DLD1 (cell line): ENCODE data around the gene RPP25.

Experiments
- in situ Hi-C: cut with HindIII; loops from 2 replicates; pipeline ENCODE4 v1.10.0; 2017; ENCODE audit warnings: low sequenced_read_pairs

The RPP25 gene, protein sequence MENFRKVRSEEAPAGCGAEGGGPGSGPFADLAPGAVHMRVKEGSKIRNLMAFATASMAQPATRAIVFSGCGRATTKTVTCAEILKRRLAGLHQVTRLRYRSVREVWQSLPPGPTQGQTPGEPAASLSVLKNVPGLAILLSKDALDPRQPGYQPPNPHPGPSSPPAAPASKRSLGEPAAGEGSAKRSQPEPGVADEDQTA

DNA sequence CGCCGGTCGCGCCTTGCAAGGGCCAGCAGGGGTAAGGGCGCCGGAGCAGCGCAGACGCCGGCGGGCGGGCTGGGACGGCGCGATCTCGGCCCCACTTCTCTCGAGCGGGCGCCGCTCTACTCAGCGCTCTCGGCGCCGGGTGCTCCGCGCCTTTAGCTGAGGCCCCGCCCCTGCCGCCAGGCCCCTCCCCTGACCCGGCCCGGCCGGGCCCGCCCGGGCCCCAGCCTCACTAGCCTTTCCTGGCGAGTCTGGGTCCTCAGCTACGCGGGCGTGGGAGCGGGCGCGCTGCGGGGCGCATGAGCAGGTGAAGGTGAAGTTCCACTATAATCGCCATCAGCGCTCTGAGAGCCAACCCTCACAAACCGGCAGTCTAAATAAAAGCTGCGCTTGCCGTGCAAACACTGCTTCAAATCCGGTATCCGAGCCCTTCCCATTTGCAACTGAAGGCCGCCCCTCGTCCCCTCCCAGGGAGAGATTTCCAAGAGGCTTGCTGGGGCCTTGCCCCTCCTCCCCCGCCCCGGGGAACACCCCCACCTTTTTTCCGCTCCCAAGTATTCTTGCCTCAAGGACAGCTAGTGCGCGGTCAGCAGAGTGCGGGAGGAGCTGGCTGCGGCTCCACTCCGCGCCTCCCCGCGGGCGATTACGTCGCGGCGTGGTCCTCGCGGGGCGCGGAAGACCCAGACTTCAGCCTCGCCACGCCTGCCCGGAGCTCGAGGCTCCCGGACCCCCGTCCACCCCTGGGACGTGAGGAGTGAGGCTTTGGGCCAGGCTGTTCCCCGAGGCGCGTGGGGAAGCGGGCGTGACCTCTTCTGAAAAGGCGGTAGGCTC lies at the start of gene RPP25:
Gene RPP25 (minus strand): TSS at position 125 of the 828 bp plus-strand sequence. CDS start 189 bp downstream, outside the sequence.
- in situ Hi-C loops: no loop called here

DNA sequence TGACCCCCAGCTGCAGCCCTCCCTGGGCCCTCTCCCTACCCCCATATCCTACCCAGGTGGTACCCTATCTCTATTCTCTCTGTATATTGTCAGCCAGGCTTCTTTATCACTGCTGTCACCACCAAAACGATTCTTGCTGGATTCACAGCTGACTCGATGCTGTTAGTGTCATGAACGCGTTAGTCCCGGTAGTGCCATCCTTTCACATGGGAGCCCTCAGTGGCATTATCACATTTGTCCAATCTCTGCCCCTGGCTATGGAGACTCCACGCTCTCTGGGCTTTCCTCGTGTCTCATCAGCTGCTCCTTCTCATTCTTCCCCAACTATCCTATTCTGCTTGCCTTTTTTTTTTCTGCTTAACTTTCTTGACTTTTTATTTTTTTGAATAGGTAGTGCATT lies 45.8 kb upstream of the RPP25 start:
- in situ Hi-C loops: no loop called here

DNA sequence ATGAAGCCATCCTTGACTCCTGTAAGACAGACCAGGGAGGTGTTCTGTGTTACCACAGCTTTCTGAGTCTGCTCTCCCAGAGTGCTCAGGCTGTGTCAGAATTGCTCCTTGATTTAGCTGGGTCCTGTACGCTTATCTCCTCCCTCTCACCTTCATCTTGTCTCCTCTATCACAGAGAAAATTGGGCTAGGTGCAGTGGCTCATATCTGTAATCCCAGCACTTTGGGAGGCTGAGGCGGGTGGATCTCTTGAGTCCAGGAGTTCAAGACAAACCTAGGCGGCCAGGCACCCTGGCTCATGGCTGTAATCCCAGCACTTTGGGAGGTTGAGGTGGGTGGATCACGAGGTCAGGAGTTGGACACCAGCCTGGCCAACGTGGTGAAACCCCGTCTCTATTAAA lies 44.7 kb upstream of the RPP25 start:
- in situ Hi-C loops: no loop called here

DNA sequence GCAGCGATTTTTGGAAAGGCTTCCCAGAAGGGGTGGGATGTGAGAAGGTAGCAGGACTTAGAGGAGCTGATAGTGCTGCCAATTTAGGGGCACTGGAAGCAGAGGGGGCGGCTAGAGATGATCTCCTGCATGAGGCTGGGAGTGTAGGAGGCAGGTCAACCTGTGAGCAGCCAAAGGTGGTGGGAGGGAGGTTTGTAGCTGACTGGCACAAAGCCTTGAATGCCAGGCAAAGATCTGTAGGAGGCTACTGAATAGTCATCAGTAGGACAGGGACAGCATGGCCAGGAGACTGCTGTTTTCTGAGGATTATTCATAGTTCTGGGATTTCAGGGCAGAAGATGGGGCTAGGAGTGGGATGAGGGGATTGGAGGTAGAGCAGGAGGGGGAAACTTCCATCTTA lies 41.0 kb upstream of the RPP25 start:
- in situ Hi-C loops: no loop called here

DNA sequence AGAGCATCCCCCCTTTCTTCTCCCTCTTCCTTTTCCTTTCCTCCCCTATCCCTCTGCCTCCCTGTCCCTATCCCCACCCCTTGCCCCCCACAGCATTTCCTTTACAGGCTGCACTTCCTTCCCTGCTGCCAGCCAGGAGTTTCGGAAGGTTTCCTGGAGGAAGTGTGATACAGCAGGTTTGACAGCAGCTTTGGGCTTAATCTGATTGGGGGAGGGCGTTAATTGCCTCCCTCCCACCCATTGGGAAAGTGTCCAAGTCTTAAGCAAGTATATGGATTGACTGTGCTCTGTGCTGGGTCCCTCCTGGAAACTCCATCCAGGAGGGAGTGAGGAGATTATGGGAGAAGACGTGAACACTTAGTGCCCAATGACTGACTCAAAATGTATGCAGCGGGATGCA lies 40.6 kb upstream of the RPP25 start:
- in situ Hi-C loops: no loop called here

DNA sequence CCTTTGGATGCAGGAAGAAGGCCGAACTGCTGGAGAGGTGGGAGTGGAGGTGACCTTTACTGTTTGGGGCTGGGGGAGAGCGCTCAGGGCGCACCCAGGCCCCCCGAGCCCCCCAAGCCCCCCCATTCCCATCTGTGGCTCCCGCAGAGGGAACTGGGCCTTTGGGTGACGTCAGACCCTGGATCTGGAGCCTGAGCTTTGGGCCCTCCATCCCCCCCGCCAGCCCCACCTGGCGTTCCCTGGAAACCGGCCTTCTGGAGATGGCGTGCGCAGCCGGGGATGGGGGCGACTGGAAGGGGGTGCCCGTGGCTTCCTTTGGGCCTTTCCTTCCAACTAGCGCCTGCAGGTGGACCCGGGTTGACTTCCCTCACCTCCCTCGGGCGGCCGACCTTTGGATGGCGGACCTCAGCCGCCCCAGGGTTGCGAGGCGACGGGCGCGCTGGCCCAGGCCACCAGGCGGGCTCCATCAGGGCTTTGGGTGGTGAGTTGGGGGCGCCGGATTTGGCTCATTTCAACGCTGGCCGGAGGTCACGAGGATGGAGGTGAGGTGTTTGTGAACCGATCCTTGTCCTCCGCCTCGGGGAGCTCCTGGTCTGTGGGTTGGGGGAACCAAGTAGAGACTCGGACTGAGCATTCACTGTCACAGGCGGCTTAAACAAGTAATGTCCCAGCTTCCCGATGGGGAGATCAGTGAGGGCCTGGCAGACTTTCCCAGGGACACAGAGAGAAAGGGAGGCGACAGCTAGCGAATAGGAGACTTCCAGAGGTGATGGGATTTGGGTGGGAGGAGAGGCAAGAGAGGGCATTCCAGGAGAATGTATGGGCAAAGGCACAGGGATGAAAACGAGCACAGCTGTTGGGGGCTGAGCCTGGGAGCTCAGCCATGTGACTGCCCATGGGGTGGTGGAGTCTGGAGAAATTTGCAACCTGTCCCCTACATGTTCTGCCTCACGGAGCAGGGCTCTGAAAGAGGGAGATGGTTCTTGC lies 39.5 kb upstream of the RPP25 start:
- in situ Hi-C loops: no loop called here

DNA sequence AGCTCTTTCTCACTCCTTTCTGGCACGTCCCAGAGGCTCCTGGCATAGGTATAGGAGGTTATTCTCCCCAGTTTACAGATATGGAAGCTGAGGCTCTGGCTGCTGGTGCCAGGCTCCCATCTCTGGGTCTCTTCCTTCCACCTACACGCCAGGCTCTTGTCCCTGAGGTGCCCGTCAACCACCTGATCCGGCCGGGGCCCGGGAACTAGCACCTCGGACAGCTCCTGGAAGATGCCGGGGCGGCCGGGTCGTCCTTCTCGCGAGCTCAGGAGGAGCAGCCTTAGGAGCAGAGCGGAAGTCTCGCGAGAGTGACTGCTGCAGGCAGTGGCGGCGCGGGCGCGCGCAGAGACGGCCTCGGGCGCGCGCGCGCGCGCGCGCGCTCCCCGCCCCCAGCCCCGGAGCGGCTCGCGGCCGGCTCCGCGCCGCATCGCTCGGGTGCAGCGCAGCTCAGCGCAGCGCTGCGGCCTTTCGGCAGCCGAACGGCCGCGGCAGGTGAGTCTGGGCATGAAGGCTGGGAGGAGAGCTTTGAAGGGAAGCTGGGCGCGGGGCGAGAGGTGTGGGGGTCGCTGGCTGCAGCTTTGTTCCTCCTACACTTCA lies 38.7 kb upstream of the RPP25 start, which contains the start of gene SCAMP5:
Gene SCAMP5 (plus strand): TSS at position 382 of the 597 bp plus-strand sequence. CDS start 16,277 bp downstream, outside the sequence.
- in situ Hi-C loops: no loop called here

DNA sequence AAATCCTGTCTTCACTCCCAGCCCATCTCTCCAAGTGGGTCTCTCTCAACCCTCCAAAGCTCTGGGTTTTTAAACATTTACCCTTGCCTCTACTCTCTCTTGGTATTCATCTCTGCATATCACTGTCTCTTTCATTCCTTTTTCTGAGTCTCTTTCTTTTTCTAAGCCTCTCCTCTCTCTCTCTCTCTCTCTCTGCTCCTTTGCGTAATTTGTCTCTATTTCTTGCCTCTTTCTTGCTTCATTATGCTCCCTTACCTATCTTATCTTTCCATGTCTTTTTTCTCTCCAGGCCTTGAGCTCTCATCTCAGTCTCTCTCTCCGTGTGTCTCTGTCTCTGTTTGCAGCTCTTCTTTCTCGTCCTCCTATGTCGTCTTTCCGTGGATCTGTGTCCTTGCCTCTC lies 38.1 kb upstream of the RPP25 start:
- in situ Hi-C loops: no loop called here

DNA sequence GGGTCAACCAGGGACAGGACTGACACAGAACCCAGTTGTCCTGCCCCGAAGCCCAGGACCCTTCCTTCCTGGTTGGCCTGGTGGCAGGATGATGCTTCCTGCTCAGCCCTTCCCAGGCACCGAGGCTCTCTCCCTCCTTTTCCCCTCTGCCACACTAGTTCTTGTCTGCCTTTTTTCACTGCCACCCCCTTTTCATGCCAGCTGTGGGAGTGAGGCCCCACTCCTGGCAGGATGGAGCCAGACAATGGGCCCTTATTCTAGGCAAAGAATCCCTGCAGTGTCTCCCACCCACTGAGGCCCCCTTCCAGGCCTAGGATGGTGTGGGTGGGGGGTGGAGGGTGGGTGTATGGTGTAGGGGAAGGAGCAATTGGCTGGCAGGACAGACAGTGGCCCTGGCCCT lies 37.7 kb upstream of the RPP25 start:
- in situ Hi-C loops: no loop called here

DNA sequence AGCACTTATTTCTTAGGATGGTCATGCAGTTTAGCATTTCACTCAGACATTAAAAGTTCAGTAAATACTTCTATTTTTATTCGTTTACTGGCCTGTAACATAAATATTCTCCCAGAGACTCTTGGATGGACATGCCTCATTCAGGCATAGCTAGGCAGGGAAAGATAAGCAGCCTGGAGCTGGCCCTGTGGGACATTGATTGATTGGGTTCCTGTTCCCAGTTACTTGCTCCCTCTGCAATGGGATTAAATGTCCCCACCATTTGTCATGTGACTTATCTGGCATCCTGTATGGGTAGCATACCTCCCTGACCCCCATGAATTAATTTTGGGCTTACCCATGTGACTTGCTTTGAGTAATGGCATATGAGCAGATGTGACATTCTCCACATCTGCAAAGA lies 36.0 kb upstream of the RPP25 start:
- in situ Hi-C loops: no loop called here

DNA sequence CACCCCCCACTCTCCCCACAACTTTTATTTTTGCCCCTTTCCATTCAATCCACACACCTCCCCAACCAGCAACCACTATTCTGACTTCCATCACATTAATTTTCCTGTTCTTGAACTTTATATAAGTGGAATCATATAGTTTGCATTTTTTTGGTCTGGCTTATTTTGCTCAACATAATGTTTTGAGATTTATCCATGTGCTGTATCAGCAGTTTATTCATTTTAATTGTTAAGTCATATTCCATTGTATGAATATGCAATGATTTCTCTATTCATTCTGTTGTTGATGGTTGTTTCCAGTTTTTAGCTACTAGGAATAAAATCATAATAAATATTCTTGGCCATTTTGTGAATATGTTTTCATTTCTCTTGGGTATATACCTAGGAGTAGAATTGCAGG lies 33.0 kb upstream of the RPP25 start:
- in situ Hi-C loops: no loop called here

DNA sequence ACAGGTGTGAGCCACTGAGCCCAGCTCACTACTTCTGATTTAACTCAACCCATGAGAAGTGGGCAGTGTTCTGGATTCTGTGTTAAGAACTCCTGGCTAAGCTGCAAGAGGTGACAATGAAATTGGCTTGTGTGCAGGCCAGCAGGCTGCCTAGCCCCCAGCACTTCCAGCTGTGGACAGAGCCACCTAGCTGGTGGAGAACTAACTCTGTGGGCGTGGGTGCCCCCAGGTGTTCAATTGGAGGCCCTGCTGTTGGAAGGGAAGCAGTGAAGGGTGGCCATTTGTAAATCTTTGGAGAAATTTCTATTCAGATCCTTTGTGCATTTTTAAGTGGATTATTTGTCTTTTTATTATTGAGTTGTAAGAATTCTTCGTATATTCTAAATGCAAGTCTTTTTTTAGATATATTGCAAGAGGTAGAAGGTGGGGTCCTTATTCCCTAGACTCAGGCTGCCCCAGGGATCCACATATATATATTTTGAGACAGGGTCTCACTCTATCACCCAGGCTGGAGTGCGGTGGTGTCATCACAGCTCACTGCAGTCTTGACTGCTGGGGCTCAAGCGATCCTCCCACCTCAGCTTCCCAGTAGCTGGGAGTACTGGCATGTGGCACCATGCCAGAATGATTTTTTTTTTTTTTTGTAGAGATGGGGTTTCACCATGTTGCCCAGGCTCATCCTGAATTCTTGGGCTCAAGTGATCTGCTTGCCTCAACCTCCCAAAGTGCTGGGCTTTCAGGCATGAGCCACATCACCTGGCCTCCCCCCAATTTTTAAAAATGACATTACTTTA lies 31.6 kb upstream of the RPP25 start:
- in situ Hi-C loops: no loop called here

DNA sequence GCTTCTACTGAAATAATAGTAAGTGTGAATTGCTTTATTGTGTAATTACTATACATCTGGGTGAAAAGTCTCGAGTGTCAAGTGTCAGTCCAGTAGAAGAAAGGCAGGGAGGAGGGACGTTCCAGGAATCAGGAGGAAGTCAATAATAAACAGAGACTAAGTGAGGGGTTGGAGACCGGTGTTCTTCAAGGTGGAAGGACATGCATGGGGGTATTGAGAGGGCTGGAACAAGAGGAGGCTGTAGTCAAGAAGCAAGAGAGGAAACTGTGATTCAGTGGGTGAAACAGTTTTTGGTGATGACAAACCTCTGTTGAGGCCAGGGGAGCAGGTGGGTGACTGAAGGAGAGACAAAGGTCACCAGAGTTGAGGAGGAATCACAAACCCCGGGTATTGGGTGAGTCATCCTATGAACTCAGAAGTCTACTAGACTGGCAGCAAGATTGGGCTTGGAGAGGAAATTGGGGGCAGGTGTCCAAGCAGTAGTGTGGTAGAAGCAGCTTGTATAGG lies 27.2 kb upstream of the RPP25 start:
- in situ Hi-C loops: no loop called here

DNA sequence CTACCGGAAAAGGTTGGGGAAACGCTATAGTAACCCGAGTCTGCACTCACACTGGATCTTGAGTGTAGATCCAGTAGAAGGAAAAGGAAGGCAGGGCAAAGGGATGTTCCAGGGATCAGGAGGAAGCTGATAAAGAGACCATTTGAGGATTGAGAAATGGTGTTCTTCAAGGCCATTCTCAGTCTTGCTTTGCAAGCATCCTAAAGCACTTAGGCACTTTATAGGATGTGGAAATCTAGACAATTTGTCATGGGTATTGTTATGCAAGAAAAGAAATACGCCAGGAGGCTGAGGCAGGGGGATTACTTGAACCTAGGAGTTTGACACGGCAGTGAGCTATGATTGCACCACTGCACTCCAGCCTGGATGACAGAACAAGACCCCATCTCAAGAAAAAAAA lies 25.6 kb upstream of the RPP25 start:
- in situ Hi-C loops: no loop called here

DNA sequence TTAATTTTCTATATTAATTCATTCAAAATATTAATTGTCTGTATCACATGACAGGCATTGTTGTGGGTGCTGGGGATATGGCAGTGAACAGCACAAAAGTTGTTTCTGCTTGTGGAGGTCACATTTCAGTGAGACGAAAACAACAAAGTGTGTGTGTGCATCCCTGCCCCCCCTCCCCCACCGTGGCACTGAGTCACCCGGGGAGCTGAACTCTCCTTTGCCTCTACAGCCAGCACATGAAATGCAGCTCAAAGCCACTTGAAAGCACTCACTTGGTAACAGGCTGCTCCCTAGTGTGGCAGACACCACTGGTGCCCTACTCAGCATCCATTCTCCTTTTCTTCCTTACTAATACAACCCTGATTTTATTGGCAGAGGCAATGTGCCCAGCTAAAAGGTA lies 21.9 kb upstream of the RPP25 start:
- in situ Hi-C loops: no loop called here

DNA sequence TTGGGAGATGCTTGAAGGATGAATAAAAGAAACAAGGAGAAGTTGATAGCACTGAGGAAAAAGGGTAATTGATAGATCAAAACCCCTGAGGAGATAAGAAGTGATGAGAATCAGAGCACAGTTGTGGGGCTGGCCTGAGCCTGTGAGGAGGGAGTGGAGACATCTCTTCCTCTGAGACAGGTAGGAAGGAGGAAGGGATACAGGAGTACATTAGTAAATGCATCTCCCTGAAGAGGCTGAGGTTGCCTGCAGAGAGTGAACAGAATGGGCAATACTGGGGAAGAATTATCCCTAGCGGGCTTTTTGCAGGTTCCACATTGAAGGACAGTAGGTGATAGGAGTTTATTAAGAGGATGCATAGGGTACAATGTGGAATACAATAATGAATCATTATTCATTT lies 21.5 kb upstream of the RPP25 start:
- in situ Hi-C loops: no loop called here

DNA sequence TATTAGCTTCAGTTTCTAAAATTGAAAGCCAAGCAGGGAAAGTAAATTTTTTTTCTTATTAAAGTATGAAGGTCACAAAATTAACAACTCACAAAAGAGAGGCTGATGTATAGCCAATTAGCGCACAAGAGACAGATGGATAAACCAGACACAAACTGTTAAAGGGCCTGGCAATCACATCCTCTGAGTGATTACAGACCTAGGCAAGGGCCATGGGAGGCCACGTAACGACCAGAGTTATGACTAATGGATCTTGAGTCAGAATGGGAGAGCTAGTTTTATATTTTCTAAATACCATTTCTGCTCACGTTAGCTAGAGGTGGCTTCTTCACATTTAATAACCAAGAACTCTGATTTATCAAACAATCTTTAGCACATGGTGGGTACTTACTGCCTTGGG lies 21.0 kb upstream of the RPP25 start:
- in situ Hi-C loops: no loop called here

DNA sequence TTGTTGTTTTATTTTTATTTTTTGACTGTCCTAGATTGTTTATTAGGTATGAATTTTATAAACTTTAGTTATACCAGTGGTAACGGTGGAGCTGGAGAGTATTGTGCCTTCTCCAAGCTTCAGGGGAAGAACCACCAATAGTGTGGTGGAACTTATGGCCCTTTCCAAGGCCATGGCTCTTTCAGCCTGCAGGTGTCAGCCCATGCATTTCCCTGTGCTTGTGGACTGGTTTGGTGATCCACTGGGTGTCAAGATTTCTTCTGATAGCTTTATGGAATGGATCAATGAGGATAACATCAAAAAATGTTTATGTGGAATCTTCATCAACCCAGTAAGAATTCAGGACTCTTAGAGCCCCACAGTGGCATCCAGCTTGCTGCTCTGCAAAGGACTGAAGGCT lies 19.6 kb upstream of the RPP25 start:
- in situ Hi-C loops: no loop called here

DNA sequence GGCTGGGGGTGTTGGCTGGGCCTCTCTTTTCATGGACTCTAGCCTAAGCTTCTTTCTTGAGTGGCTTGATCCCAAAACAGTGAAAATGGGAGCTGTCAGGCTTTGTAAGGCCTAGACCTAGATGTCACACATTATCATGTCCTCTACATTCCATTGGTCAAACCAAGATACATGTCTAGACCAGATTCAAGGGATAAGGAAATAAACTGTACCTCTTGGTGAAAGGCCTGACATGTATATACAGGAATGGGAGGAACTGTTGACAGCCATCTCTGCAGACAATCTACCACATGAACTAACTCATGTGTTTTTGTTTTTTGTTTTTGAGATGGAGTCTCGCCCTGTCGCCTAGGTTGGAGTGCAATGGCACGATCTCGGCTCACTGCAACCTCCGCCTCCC lies 11.1 kb upstream of the RPP25 start:
- in situ Hi-C loops: no loop called here

DNA sequence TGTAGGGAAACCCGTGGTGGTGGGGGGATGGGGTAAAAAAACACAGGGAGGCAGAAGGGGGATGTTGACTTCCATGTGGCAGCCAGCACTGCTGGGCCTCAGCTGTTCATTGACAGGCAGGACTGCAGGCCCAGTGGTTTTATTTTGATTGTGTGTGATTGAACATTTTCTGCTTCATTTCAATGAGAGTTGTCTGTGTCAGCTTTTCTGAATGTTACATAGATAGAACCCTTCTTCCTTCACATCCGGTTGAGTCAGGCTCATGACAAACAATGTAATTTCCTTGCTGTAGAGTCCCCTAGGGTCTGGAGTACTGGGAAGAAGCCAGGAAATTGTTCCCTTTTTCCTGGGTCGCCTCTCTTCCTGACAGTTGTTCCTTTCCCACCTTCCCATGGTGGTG lies 8.2 kb upstream of the RPP25 start:
- in situ Hi-C loops: no loop called here
